ENCODE measurements around the gene MRPL24.
A peak's percentile ranks its signal among the peaks of the same experiment; 100 is the strongest.

The MRPL24 gene

GRCh38 chr1:156705918-156706656 is 34.8 kb downstream of the MRPL24 start (continued):
- peak; percentile 19; the same call in 1 of the 2 replicates for TF ChIP-seq ZBTB20 (tag by site-specific recombination; IDR thresholded peaks at IDR 0.05)
- TF ChIP-seq ZNF239 (tag by site-specific recombination; IDR thresholded peaks at IDR 0.05) = peak; percentile 8; the same call in 1 of the 2 replicates
- TF ChIP-seq PRDM6 (tag by site-specific recombination; IDR thresholded peaks at IDR 0.05) = no peak
- no peak for TF ChIP-seq ZNF221 (tag by site-specific recombination; IDR thresholded peaks at IDR 0.05; ENCODE audit: borderline replicate concordance)
- TF ChIP-seq ZNF133 (tag by site-specific recombination; IDR thresholded peaks at IDR 0.05) = no peak
- no peak for TF ChIP-seq ZNF843 (tag by site-specific recombination; IDR thresholded peaks at IDR 0.05)
- TF ChIP-seq ZNF596 (tag by site-specific recombination; IDR thresholded peaks at IDR 0.05) = 0 out of 2 replicates have a peak, but pooled peaks have one; percentile 35
- 0 out of 2 replicates have a peak, but pooled peaks have one; percentile 21 for TF ChIP-seq REST (tag by site-specific recombination; IDR thresholded peaks at IDR 0.05)
- TF ChIP-seq ZNF76 (tag by site-specific recombination; IDR thresholded peaks at IDR 0.05; ENCODE audit: borderline replicate concordance, low read depth) = peak; percentile 75
- no peak for TF ChIP-seq ZNF529 (tag by site-specific recombination; IDR thresholded peaks at IDR 0.05; ENCODE audit: insufficient replicate concordance)
- no peak for TF ChIP-seq ZNF792 (tag by site-specific recombination; IDR thresholded peaks at IDR 0.05)
- peak; percentile 56; the same call in 1 of the 2 replicates for TF ChIP-seq ZNF394 (tag by site-specific recombination; IDR thresholded peaks at IDR 0.05; ENCODE audit: borderline replicate concordance)
- TF ChIP-seq ZSCAN30 (tag by site-specific recombination; IDR thresholded peaks at IDR 0.05) = peak; percentile 65; the same call in 1 of the 2 replicates
- peak; percentile 93 for TF ChIP-seq ZNF335 (tag by site-specific recombination; conservative IDR thresholded peaks at IDR 0.05)
- peak; percentile 85 for TF ChIP-seq ZEB2 (tag by site-specific recombination; IDR thresholded peaks at IDR 0.05)
- TF ChIP-seq WT1 (tag by site-specific recombination; IDR thresholded peaks at IDR 0.05) = peak; percentile 85
- peak; percentile 82 for TF ChIP-seq ZNF639 (tag by site-specific recombination; IDR thresholded peaks at IDR 0.05)
- TF ChIP-seq ZBTB48 (tag by site-specific recombination; IDR thresholded peaks at IDR 0.05) = peak; percentile 99
- peak; percentile 73 for TF ChIP-seq ZNF324 (tag by site-specific recombination; IDR thresholded peaks at IDR 0.05)
- no peak for TF ChIP-seq ZNF202 (tag by site-specific recombination; IDR thresholded peaks at IDR 0.05; ENCODE audit: borderline replicate concordance)
- TF ChIP-seq ZNF274 (IDR thresholded peaks at IDR 0.05; ENCODE audit: low read length) = no peak
- no peak for TF ChIP-seq ZNF274 (tag by site-specific recombination; IDR thresholded peaks at IDR 0.05; ENCODE audit: borderline replicate concordance)
- TF ChIP-seq ZNF404 (tag by site-specific recombination; IDR thresholded peaks at IDR 0.05) = no peak
- TF ChIP-seq ZNF692 (tag by site-specific recombination; IDR thresholded peaks at IDR 0.05) = peak; percentile 76
- peak; percentile 66 for TF ChIP-seq IKZF3 (tag by site-specific recombination; IDR thresholded peaks at IDR 0.05)
- TF ChIP-seq ZNF610 (tag by site-specific recombination; IDR thresholded peaks at IDR 0.05; ENCODE audit: borderline replicate concordance) = peak; percentile 89; the same call in 1 of the 2 replicates
- no peak for TF ChIP-seq ZNF146 (tag by site-specific recombination; IDR thresholded peaks at IDR 0.05)
- TF ChIP-seq GLIS2 (tag by site-specific recombination; IDR thresholded peaks at IDR 0.05) = peak; percentile 90
- no peak for TF ChIP-seq ZNF362 (tag by site-specific recombination; IDR thresholded peaks at IDR 0.05)
- no peak for TF ChIP-seq ZNF837 (tag by site-specific recombination; IDR thresholded peaks at IDR 0.05)
- TF ChIP-seq ZBTB7A (tag by site-specific recombination; IDR thresholded peaks at IDR 0.05; ENCODE audit: low read depth) = peak; percentile 81

Measured in HEK293 (cell line).